RWPE2 (cell line): ENCODE measurements around the gene ADGRB3.
A peak's percentile ranks its signal among the peaks of the same experiment; 100 is the strongest.

Experiments used
- ATAC-seq: fragments of 200-7000 bp; cut with Tn5 transposase; 3 replicates; pipeline ENCODE4 v1.9.1; 2021; ENCODE audit warnings: low read depth
- DNase-seq: peaks from one replicate; pipeline ENCODE4 v3.0.0-alpha.2; 2020; ENCODE audit warnings: low spot score
- H3K27ac ChIP-seq: fragments of 450-650 bp; 2 replicates; pipeline ENCODE4 v1.5.1; 2017; ENCODE audit warnings: mild to moderate bottlenecking; ENCODE audit not compliant: poor library complexity, severe bottlenecking
- H3K27me3 ChIP-seq: fragments of 250-450 bp; sonication (Bioruptor Pico); 2 replicates; pipeline ENCODE4 v1.5.1; 2021; ENCODE audit warnings: mild to moderate bottlenecking, moderate library complexity; ENCODE audit not compliant: insufficient read depth, poor library complexity, severe bottlenecking
- H3K36me3 ChIP-seq: fragments of 250-450 bp; sonication (Bioruptor Pico); 2 replicates; pipeline ENCODE4 v1.5.1; 2020; ENCODE audit warnings: low read depth, mild to moderate bottlenecking, moderate library complexity
- H3K4me1 ChIP-seq: fragments of 250-450 bp; sonication (Bioruptor Pico); 2 replicates; pipeline ENCODE4 v1.5.1; 2021; ENCODE audit warnings: mild to moderate bottlenecking, moderate library complexity; ENCODE audit not compliant: insufficient read depth, poor library complexity, severe bottlenecking
- H3K4me3 ChIP-seq: fragments of 250-450 bp; sonication (Bioruptor Pico); 2 replicates; pipeline ENCODE4 v1.5.1; 2021; ENCODE audit warnings: mild to moderate bottlenecking, moderate library complexity; ENCODE audit not compliant: severe bottlenecking
- H3K9me3 ChIP-seq: fragments of 250-450 bp; sonication (Bioruptor Pico); 2 replicates; pipeline ENCODE4 v1.5.1; 2021; ENCODE audit warnings: mild to moderate bottlenecking, moderate library complexity; ENCODE audit not compliant: severe bottlenecking
- CTCF ChIP-seq: fragments of 450-650 bp; IDR thresholded peaks from one replicate; pipeline ENCODE4 v1.5.1; 2017; ENCODE audit warnings: mild to moderate bottlenecking, moderate library complexity; ENCODE audit not compliant: poor library complexity, severe bottlenecking

The ADGRB3 gene

GRCh38 chr6:69138893-69139494, 503.9 kb downstream of the ADGRB3 start:
- H3K36me3 ChIP-seq = no peaks in the 10 kb centered on the region
- no peaks in the 10 kb centered on the region for H3K27me3 ChIP-seq
- no peak for TF ChIP-seq CTCF
- DNase-seq = no peak
- no peak overlapping the region for H3K4me3 ChIP-seq
- ATAC-seq = peak; percentile 35; the same call in 1 of the 3 replicates
- no peak overlapping the region for H3K27ac ChIP-seq
- no peaks in the 10 kb centered on the region for H3K4me1 ChIP-seq
- H3K9me3 ChIP-seq = no peaks in the 10 kb centered on the region

- no peak for DNase-seq
- Histone ChIP-seq H3K27me3 (no peaks in the 10 kb centered on the region), H3K4me1 (no peaks in the 10 kb centered on the region), H3K27ac (no peak overlapping the region), H3K4me3 (no peak overlapping the region), H3K9me3 (no peaks in the 10 kb centered on the region), H3K36me3 (no peaks in the 10 kb centered on the region)
- ATAC-seq = no peak
- no peak for TF ChIP-seq CTCF
Measured at GRCh38 chr6:69145062-69145461, 510.0 kb downstream of the ADGRB3 start.

GRCh38 chr6:69146385-69146784, 511.3 kb downstream of the ADGRB3 start:
- Histone ChIP-seq H3K9me3 (no peaks in the 10 kb centered on the region), H3K4me3 (no peak overlapping the region), H3K4me1 (no peaks in the 10 kb centered on the region), H3K27me3 (no peaks in the 10 kb centered on the region), H3K27ac (no peak overlapping the region), H3K36me3 (no peaks in the 10 kb centered on the region)
- DNase-seq (no peak), ATAC-seq (no peak)
- TF ChIP-seq CTCF = no peak

- ATAC-seq = no peak
- H3K9me3 ChIP-seq = no peaks in the 10 kb centered on the region
- H3K4me1 ChIP-seq = no peaks in the 10 kb centered on the region
- peak; percentile 25 for TF ChIP-seq CTCF
- no peak overlapping the region for H3K4me3 ChIP-seq
- no peaks in the 10 kb centered on the region for H3K36me3 ChIP-seq
- no peak for DNase-seq
- H3K27ac ChIP-seq = no peak overlapping the region
- H3K27me3 ChIP-seq = no peaks in the 10 kb centered on the region
Measured at GRCh38 chr6:69155467-69155866, 520.4 kb downstream of the ADGRB3 start.

- H3K9me3 ChIP-seq = no peaks in the 10 kb centered on the region
- no peaks in the 10 kb centered on the region for H3K36me3 ChIP-seq
- peaks cover 6% of the 10 kb centered on the region for H3K27me3 ChIP-seq
- ATAC-seq (no peak), DNase-seq (no peak)
- H3K4me1 ChIP-seq = no peaks in the 10 kb centered on the region
- H3K4me3 ChIP-seq = no peak overlapping the region
- H3K27ac ChIP-seq = no peak overlapping the region
- TF ChIP-seq CTCF = no peak
Measured at GRCh38 chr6:69162811-69163210, 527.7 kb downstream of the ADGRB3 start.
